IMR-90 (cell line): ENCODE results near the gene PPAN. TPM values are rescaled to one million over a fixed set of nuclear protein-coding genes. Genes with fewer than 3 reads are reported as not detected.

Experiments
- ATAC-seq: fragments of 200-7000 bp; cut with Tn5 transposase; 2 replicates; pipeline ENCODE4 v1.9.1; 2020; ENCODE audit warnings: low read depth, mild to moderate bottlenecking, moderate library complexity
- BruUV-seq: library from RNA; stranded (reverse); fragments of 400-500 nt; replicated peaks from 2 replicates; lab custom pipeline; 2021; lab: Mats Ljungman, UMichigan
- CTCF ChIA-PET: fragments of 300-600 bp; formaldehyde crosslinking; extraction: SDS; loops from one replicate; lab custom pipeline; 2021; ENCODE audit warnings: antibody characterized with exemption; lab: Yijun Ruan, JAX
- POLR2A ChIA-PET: fragments of 300-600 bp; sonication (Branson Sonifier 250); formaldehyde crosslinking; loops from one replicate; lab custom pipeline; 2022; ENCODE audit warnings: antibody characterized with exemption; ENCODE audit not compliant: unreplicated experiment; lab: Charles Lee
- DNase-seq: peaks from one replicate; pipeline ENCODE4 v3.0.0; 2013
- H2AFZ ChIP-seq: replicated peaks from 2 replicates; pipeline ENCODE3; 2013; ENCODE audit warnings: low read length, mild to moderate bottlenecking; ENCODE audit not compliant: poor library complexity
- H2AK5ac ChIP-seq: 2 replicates; pipeline ENCODE4 v1.6.1; 2013; ENCODE audit warnings: low read depth, low read length, inconsistent platforms
- H2AK9ac ChIP-seq: replicated peaks from 2 replicates; pipeline ENCODE3; 2013; ENCODE audit warnings: mild to moderate bottlenecking, low read depth, low read length, moderate library complexity; ENCODE audit not compliant: poor library complexity
- H2BK120ac ChIP-seq: 2 replicates; pipeline ENCODE4 v1.6.1; 2013; ENCODE audit warnings: low read depth, low read length, inconsistent platforms
- H2BK15ac ChIP-seq: 3 replicates; pipeline ENCODE4 v1.6.1; 2013; ENCODE audit warnings: low read depth, low read length, inconsistent platforms
- H2BK20ac ChIP-seq: 2 replicates; pipeline ENCODE4 v1.6.1; 2013; ENCODE audit warnings: low read depth, mild to moderate bottlenecking, inconsistent platforms, low read length, moderate library complexity
- H2BK5ac ChIP-seq: 2 replicates; pipeline ENCODE4 v1.6.1; 2013; ENCODE audit warnings: mild to moderate bottlenecking, low read depth, low read length, inconsistent platforms; ENCODE audit not compliant: poor library complexity, severe bottlenecking
- H3K14ac ChIP-seq: replicated peaks from 2 replicates; pipeline ENCODE4 v1.6.1; 2013; ENCODE audit warnings: low read depth, low read length, inconsistent platforms
- H3K18ac ChIP-seq: 2 replicates; pipeline ENCODE4 v1.6.1; 2013; ENCODE audit warnings: low read depth, low read length, control low read depth
- H3K23ac ChIP-seq: 2 replicates; pipeline ENCODE4 v1.6.1; 2013; ENCODE audit warnings: low read depth, low read length, inconsistent platforms
- H3K27ac ChIP-seq: 2 replicates; pipeline ENCODE4 v1.5.1; 2013; ENCODE audit warnings: mild to moderate bottlenecking, control low read depth, low read length; ENCODE audit not compliant: insufficient read depth
- H3K27me3 ChIP-seq: 2 replicates; pipeline ENCODE4 v1.6.1; 2013; ENCODE audit warnings: low read length; ENCODE audit not compliant: control insufficient read depth, insufficient read depth
- H3K36me3 ChIP-seq: 2 replicates; pipeline ENCODE4 v1.6.1; 2013; ENCODE audit warnings: low read length, mixed read lengths; ENCODE audit not compliant: control insufficient read depth, insufficient read depth
- H3K4ac ChIP-seq: 2 replicates; pipeline ENCODE4 v1.6.1; 2013; ENCODE audit warnings: low read depth, low read length, inconsistent platforms
- H3K4me1 ChIP-seq: 2 replicates; pipeline ENCODE4 v1.6.1; 2013; ENCODE audit warnings: low read length, mixed read lengths; ENCODE audit not compliant: control insufficient read depth, insufficient read depth
- H3K4me2 ChIP-seq: 2 replicates; pipeline ENCODE4 v1.6.1; 2013; ENCODE audit warnings: low read depth, mild to moderate bottlenecking, control low read depth, low read length, moderate library complexity
- H3K4me3 ChIP-seq: 2 replicates; pipeline ENCODE4 v1.5.1; 2013; ENCODE audit warnings: low read depth, mild to moderate bottlenecking, control low read depth, low read length, moderate library complexity; ENCODE audit not compliant: insufficient read depth
- H3K56ac ChIP-seq: 2 replicates; pipeline ENCODE4 v1.6.1; 2013; ENCODE audit warnings: low read length, inconsistent platforms; ENCODE audit not compliant: insufficient read depth; ENCODE audit errors: extremely low read depth
- H3K79me1 ChIP-seq, 2 experiments: 2 replicates each; pipeline ENCODE4 v1.6.1; 2013; ENCODE audit warnings: low read length in 2 of 2, inconsistent platforms in 1 of 2, low read depth in 1 of 2
- H3K9ac ChIP-seq: 2 replicates; pipeline ENCODE4 v1.6.1; 2013; ENCODE audit warnings: low read depth, low read length, control low read depth
- H3K9me1 ChIP-seq: 2 replicates; pipeline ENCODE4 v1.6.1; 2013; ENCODE audit warnings: low read length, inconsistent platforms; ENCODE audit not compliant: insufficient read depth
- H3K9me3 ChIP-seq: 2 replicates; pipeline ENCODE4 v1.6.1; 2013; ENCODE audit warnings: low read length; ENCODE audit not compliant: control insufficient read depth, insufficient read depth
- H4K20me1 ChIP-seq: 2 replicates; pipeline ENCODE4 v1.6.1; 2013; ENCODE audit warnings: low read length, inconsistent platforms; ENCODE audit not compliant: insufficient read depth
- H4K5ac ChIP-seq: 2 replicates; pipeline ENCODE4 v1.6.1; 2013; ENCODE audit warnings: mild to moderate bottlenecking, low read depth, low read length, control low read depth
- H4K8ac ChIP-seq, 2 experiments: 2 replicates each; pipeline ENCODE4 v1.6.1; 2013; ENCODE audit warnings: low read depth in 2 of 2, low read length in 2 of 2, control low read depth in 1 of 2, inconsistent platforms in 1 of 2
- H4K91ac ChIP-seq: 2 replicates; pipeline ENCODE4 v1.6.1; 2013; ENCODE audit warnings: low read depth, low read length, inconsistent platforms; ENCODE audit not compliant: insufficient read depth
- CTCF ChIP-seq: conservative IDR thresholded peaks from 2 replicates; pipeline ENCODE4 v1.5.1; 2012; ENCODE audit warnings: mild to moderate bottlenecking, low read depth, low read length, improper control_type of control experiment
- MXI1 ChIP-seq: IDR thresholded peaks from 2 replicates; pipeline ENCODE4 v1.6.1; 2012; ENCODE audit warnings: low read depth, mild to moderate bottlenecking, low read length, moderate library complexity, borderline replicate concordance
- RFX5 ChIP-seq: IDR thresholded peaks from 2 replicates; pipeline ENCODE4 v1.8.0; 2012; ENCODE audit warnings: low read depth, mild to moderate bottlenecking, low read length, moderate library complexity
- WGBS, 2 experiments: methylation state at CpG; one replicate each; pipeline versions ENCODE4 v1.1.5 to v1.1.7; 2013; ENCODE audit warnings: missing lambda C conversion rate in 2 of 2; ENCODE audit not compliant: insufficient read length in 1 of 2; ENCODE audit errors: extremely low coverage in 2 of 2; 5-methylcytosine and 5-hydroxymethylcytosine counted together
- dilution Hi-C: fragments of 300-500 bp; cut with HindIII; formaldehyde crosslinking; loops from one replicate; pipeline ENCODE4 v1.14.3; 2018; ENCODE audit warnings: low sequenced_read_pairs; ENCODE audit not compliant: unreplicated experiment
- in situ Hi-C: fragments of 300-500 bp; cut with MboI; formaldehyde crosslinking; loops from 3 replicates; pipeline ENCODE4 v1.14.3; 2019; ENCODE audit warnings: low sequenced_read_pairs, inconsistent platforms, mixed read lengths
- intact Hi-C: fragments of 100-400 bp; cut with micrococcal nuclease; formaldehyde crosslinking; loops from 2 replicates; pipeline ENCODE4 v1.10.0; 2022
- polyA plus RNA-seq, 3 experiments: library from polyadenylated mRNA; depleted of rRNA; stranded (reverse); fragments of >200 nt; gene quantifications; 2 replicates each; pipeline ENCODE4 v1.2.3, GENCODE V29; 2012; ENCODE audit warnings: low replicate concordance in 1 of 3
- total RNA-seq: library from RNA; depleted of rRNA; stranded (reverse); fragments of >200 nt; gene quantifications from 2 replicates; pipeline ENCODE4 v1.2.3, GENCODE V29; 2012

PPAN gene
- total and polyA plus RNA-seq, 2 of the 4 experiments (the other 2 are of a cell fraction) = 24.0 to 41.6 TPM

- Histone ChIP-seq H4K91ac (no peak overlapping the region), H2AFZ (no peak overlapping the region), H3K4me3 (no peak overlapping the region), H3K9ac (no peak overlapping the region), H2BK20ac (no peak overlapping the region), H2AK9ac (no peak overlapping the region), H3K27me3 (peaks cover 11% of the 10 kb centered on the region; the same call in 1 of the 2 replicates), H4K20me1 (no peaks in the 10 kb centered on the region), H3K14ac (no peak overlapping the region), H3K9me1 (no peaks in the 10 kb centered on the region), H3K79me1 (no peaks in the 10 kb centered on the region), H3K36me3 (no peaks in the 10 kb centered on the region), H2AK5ac (no peak overlapping the region), H3K23ac (no peak overlapping the region), H3K18ac (no peak overlapping the region), H4K5ac (no peak overlapping the region), H2BK120ac (no peak overlapping the region), H3K9me3 (0 out of 2 replicates have a peak, but pooled peaks cover 2% of the 10 kb centered on the region), H3K4me2 (no peak overlapping the region), H2BK15ac (no peak overlapping the region), H3K27ac (no peak overlapping the region), H3K56ac (no peak overlapping the region), H2BK5ac (no peak overlapping the region), H3K4ac (no peak overlapping the region), H3K4me1 (no peaks in the 10 kb centered on the region), H4K8ac (no peak overlapping the region)
- ChIA-PET POLR2A (no interaction called here), CTCF (no interaction called here)
- dilution Hi-C loops = no loop called here
- ATAC-seq (peak; percentile 63), DNase-seq (no peak)
- in situ Hi-C loops = loop anchor here (25.0 kb wide), 1 partner anchor 925 kb away; the partner anchor contains the start of genes OR7G3 and ZNF317
- 0% methylated on average over 1 of the region's 21 CpGs; no CpG with 5 or more reads in 1 of the 2 experiments for WGBS, 2 experiments
- TF ChIP-seq RFX5 = no peak
- TF ChIP-seq MXI1 = 0 out of 2 replicates have a peak, but pooled peaks have one; percentile 22
- TF ChIP-seq CTCF = no peak
- BruUV-seq = no TSS peak
- intact Hi-C loops = no loop called here
Measured at GRCh38 chr19:10061717-10062310, 44.3 kb upstream of the PPAN start.
